Osteocyte (in vitro differentiated cells): ENCODE results near the gene CCS. TPM values are rescaled to one million over a fixed set of nuclear protein-coding genes. Genes with fewer than 3 reads are reported as not detected.

ENCODE experiments used
- DNase-seq: peaks from one replicate; pipeline ENCODE4 v3.0.0; 2021; ENCODE audit warnings: mixed read lengths; ENCODE audit not compliant: unreplicated experiment; ENCODE audit errors: extremely low spot score
- H3K27ac Mint-ChIP-seq: one replicate; pipeline ENCODE4 v1.8.0; 2021; ENCODE audit warnings: mild to moderate bottlenecking, mixed read lengths; ENCODE audit not compliant: unreplicated experiment
- H3K27me3 Mint-ChIP-seq: one replicate; pipeline ENCODE4 v1.8.0; 2021; ENCODE audit warnings: mixed read lengths; ENCODE audit not compliant: unreplicated experiment
- H3K36me3 Mint-ChIP-seq: one replicate; pipeline ENCODE4 v1.8.0; 2021; ENCODE audit warnings: mixed read lengths; ENCODE audit not compliant: unreplicated experiment
- H3K4me1 Mint-ChIP-seq: one replicate; pipeline ENCODE4 v1.8.0; 2021; ENCODE audit warnings: mixed read lengths; ENCODE audit not compliant: unreplicated experiment
- H3K4me3 Mint-ChIP-seq: one replicate; pipeline ENCODE4 v1.8.0; 2021; ENCODE audit warnings: mild to moderate bottlenecking, moderate library complexity, mixed read lengths; ENCODE audit not compliant: unreplicated experiment
- H3K9me3 Mint-ChIP-seq: one replicate; pipeline ENCODE4 v1.8.0; 2021; ENCODE audit warnings: mixed read lengths; ENCODE audit not compliant: unreplicated experiment
- CTCF ChIP-seq: fragments of 200-600 bp; sonication (generic); IDR thresholded peaks from 2 replicates; pipeline ENCODE4 v1.5.0; 2021; ENCODE audit warnings: antibody characterized with exemption, mild to moderate bottlenecking, moderate library complexity
- total RNA-seq: library from RNA; stranded (reverse); gene quantifications from 2 replicates; pipeline ENCODE4 v1.2.1, GENCODE V29; 2021

CCS gene
- total RNA-seq, 1 donor from 2014 or later: 46.8 TPM

DNA sequence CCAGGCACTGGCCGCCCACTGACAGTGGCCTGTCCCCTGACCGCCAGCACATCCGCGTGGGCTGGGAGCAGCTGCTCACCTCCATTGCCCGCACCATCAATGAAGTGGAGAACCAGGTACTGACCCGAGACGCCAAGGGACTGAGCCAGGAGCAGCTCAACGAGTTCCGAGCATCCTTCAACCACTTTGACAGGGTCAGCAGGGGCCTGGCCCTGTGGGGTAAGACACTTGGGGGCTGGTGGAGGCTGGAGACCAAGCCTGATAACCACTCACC, 31.1 kb upstream of the CCS start:
- DNase-seq: no peak
- H3K27me3 Mint-ChIP-seq: peaks cover 3% of the 10 kb centered on the region

GRCh38 chr11:66562275-66562674, 30.7 kb upstream of the CCS start:
- no peak overlapping the region for H3K4me3 Mint-ChIP-seq
- no peak overlapping the region for H3K27ac Mint-ChIP-seq
- no peaks in the 10 kb centered on the region for H3K4me1 Mint-ChIP-seq
- H3K36me3 Mint-ChIP-seq: no peaks in the 10 kb centered on the region
- no peaks in the 10 kb centered on the region for H3K9me3 Mint-ChIP-seq
- TF ChIP-seq CTCF: no peak
- H3K27me3 Mint-ChIP-seq: peaks cover 3% of the 10 kb centered on the region
- no peak for DNase-seq

More for the DNA sequence above, 31.1 kb upstream of the CCS start:
- Mint-ChIP-seq H3K9me3 (no peaks in the 10 kb centered on the region), H3K27ac (no peak overlapping the region), H3K4me3 (no peak overlapping the region), H3K36me3 (no peaks in the 10 kb centered on the region), H3K4me1 (no peaks in the 10 kb centered on the region)
- no peak for TF ChIP-seq CTCF

DNA sequence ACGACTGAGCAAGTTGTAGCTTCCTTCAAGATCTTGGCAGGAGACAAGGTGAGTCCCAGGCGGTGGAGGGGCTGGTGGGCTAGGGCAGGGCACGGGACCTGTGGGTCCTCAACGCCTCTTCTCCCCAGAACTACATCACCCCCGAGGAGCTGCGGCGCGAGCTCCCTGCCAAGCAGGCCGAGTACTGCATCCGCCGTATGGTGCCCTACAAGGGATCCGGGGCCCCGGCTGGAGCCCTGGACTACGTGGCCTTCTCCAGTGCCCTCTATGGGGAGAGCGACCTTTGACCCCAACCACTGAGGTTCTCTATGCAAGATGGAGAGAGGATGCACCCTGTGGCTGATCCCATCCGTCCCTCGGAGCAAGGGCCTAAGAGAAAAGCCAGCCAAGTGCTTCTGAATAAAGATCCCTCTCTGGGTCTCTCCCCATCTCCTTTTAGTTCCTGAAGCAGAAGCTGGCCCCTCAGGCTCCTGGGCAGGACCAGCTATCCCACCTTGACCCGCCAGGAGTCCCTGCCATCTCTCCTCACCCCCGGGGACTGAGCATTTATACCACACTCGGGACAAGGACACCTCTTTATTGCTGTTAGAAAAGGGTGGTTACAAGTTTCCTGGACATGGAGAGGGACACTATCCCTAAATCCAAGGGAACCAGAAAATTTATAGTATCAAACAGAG, 29.9 kb upstream of the CCS start:
- no peak overlapping the region for H3K4me3 Mint-ChIP-seq
- no peaks in the 10 kb centered on the region for H3K4me1 Mint-ChIP-seq
- no peak overlapping the region for H3K27ac Mint-ChIP-seq
- no peaks in the 10 kb centered on the region for H3K9me3 Mint-ChIP-seq
- no peaks in the 10 kb centered on the region for H3K36me3 Mint-ChIP-seq
- H3K27me3 Mint-ChIP-seq: peaks cover 3% of the 10 kb centered on the region
- no peak for TF ChIP-seq CTCF
- DNase-seq: no peak

GRCh38 chr11:66563832-66564231, 29.2 kb upstream of the CCS start:
- no peaks in the 10 kb centered on the region for H3K36me3 Mint-ChIP-seq
- no peak for DNase-seq
- TF ChIP-seq CTCF: no peak
- H3K4me3 Mint-ChIP-seq: no peak overlapping the region
- H3K27ac Mint-ChIP-seq: no peak overlapping the region
- no peaks in the 10 kb centered on the region for H3K9me3 Mint-ChIP-seq
- no peaks in the 10 kb centered on the region for H3K4me1 Mint-ChIP-seq
- H3K27me3 Mint-ChIP-seq: peaks cover 3% of the 10 kb centered on the region

DNA sequence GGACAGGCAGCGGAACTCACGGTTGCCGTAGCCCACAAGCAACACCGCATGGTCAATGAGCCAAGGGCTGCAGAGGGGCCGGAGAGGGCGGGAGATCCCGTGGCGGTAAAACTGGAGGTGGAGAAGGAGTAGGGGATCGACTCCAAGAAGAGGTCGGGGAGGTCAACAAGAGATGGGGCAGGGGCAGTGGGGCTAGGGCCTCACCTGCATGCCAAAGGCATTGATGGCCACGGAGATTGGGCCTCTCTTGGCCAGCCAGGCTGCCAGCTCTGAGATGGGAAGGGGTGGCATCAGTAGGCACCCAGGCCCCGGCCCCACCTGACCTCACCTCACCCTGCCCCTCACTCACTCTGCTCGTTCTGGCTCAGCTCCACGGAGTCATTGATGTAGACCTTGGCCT, 28.4 kb upstream of the CCS start:
- no peak for DNase-seq
- Mint-ChIP-seq H3K27ac (no peak overlapping the region), H3K4me3 (no peak overlapping the region), H3K36me3 (no peaks in the 10 kb centered on the region), H3K27me3 (peaks cover 3% of the 10 kb centered on the region), H3K9me3 (no peaks in the 10 kb centered on the region), H3K4me1 (no peaks in the 10 kb centered on the region)
- no peak for TF ChIP-seq CTCF
